Right lobe of liver (tissue), 4 donors: ENCODE data around the gene DOP1A.

Source experiments
- POLR2A ChIP-seq: fragments of 450-650 bp; IDR thresholded peaks from one replicate; pipeline ENCODE4 v1.6.1; 2017; ENCODE audit warnings: antibody characterized with exemption, mild to moderate bottlenecking
- TF ChIP-seq, protein P1 (sequence below), 4 donors: fragments of 200-600 bp in 3 of 4; fragments of 450-650 bp in 1 of 4; IDR thresholded peaks; one replicate each; pipeline versions ENCODE4 v1.5.1 to v1.8.0; 2016 to 2022; ENCODE audit warnings: antibody characterized with exemption in 4 of 4, mild to moderate bottlenecking in 2 of 4
- donor health status: DM: no; HTN: no; CAD: no.
- donor health status: DM: no; HTN: no; CAD: no.
- donor health status: DM: no; HTN: yes; CAD: no.

DNA sequence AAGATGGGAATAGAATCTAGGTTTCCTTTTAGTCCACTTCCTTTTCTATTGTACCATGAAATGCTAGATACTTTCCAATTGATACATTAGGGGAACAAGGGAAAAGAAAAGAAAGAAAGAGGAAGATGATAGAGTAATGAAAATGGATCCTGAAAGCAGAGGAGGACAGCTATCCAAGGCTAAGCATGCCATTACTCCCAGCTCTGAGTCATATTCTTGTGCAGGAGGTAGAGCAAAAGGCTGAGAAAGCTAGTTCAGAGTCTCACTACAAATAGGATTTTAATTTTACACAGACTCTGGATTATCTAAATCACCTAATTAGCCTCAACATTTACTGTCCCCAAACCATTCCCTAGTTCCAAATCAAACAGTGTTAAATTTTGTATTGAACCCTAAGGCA is 149.3 kb downstream of the DOP1A start:
- TF ChIP-seq, protein P1, sequence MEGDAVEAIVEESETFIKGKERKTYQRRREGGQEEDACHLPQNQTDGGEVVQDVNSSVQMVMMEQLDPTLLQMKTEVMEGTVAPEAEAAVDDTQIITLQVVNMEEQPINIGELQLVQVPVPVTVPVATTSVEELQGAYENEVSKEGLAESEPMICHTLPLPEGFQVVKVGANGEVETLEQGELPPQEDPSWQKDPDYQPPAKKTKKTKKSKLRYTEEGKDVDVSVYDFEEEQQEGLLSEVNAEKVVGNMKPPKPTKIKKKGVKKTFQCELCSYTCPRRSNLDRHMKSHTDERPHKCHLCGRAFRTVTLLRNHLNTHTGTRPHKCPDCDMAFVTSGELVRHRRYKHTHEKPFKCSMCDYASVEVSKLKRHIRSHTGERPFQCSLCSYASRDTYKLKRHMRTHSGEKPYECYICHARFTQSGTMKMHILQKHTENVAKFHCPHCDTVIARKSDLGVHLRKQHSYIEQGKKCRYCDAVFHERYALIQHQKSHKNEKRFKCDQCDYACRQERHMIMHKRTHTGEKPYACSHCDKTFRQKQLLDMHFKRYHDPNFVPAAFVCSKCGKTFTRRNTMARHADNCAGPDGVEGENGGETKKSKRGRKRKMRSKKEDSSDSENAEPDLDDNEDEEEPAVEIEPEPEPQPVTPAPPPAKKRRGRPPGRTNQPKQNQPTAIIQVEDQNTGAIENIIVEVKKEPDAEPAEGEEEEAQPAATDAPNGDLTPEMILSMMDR (IDR thresholded peaks at IDR 0.05) = no peak
- no peak for TF ChIP-seq POLR2A
